GM18520 (cell line): ENCODE measurements around the gene AKAP6.
"Not testable (repeated sequence)": the region's sequence is repeated elsewhere in the genome, so short reads cannot be mapped to it uniquely, and the experiment has no call there.

ENCODE experiments used
- ATAC-seq: cut with Tn5 transposase; IDR thresholded peaks from one replicate; pipeline ENCODE4 v1.9.1; 2021; ENCODE audit not compliant: unreplicated experiment

AKAP6 gene

GRCh38 chr14:32728976-32729375 is 399.9 kb downstream of the AKAP6 start:
- ATAC-seq = no peak

GRCh38 chr14:32731249-32731648 is 402.2 kb downstream of the AKAP6 start:
- no peak for ATAC-seq

GRCh38 chr14:32733015-32733414 is 403.9 kb downstream of the AKAP6 start:
- no peak for ATAC-seq

GRCh38 chr14:32734261-32734660 is 405.2 kb downstream of the AKAP6 start:
- ATAC-seq = no peak

- no peak for ATAC-seq
These were observed 408.5 kb downstream of the AKAP6 start for GRCh38 chr14:32737621-32738020.

GRCh38 chr14:32738206-32738871 is 409.2 kb downstream of the AKAP6 start:
- ATAC-seq = no peak

GRCh38 chr14:32744811-32745445 is 415.8 kb downstream of the AKAP6 start:
- no peak for ATAC-seq

GRCh38 chr14:32754209-32754608 is 425.1 kb downstream of the AKAP6 start:
- no peak for ATAC-seq

GRCh38 chr14:32756173-32756572 is 427.1 kb downstream of the AKAP6 start:
- ATAC-seq = no peak

GRCh38 chr14:32756775-32757174 is 427.7 kb downstream of the AKAP6 start:
- ATAC-seq = no peak

GRCh38 chr14:32757568-32757967 is 428.5 kb downstream of the AKAP6 start:
- ATAC-seq = no peak

GRCh38 chr14:32761381-32761968 is 432.4 kb downstream of the AKAP6 start:
- ATAC-seq = no peak

- ATAC-seq = no peak
These were observed 433.8 kb downstream of the AKAP6 start for GRCh38 chr14:32762886-32763285.

- no peak for ATAC-seq
These were observed 434.6 kb downstream of the AKAP6 start for GRCh38 chr14:32763673-32764072.

- ATAC-seq = no peak
These were observed 435.0 kb downstream of the AKAP6 start for GRCh38 chr14:32764131-32764530.

- ATAC-seq = no peak
These were observed 441.3 kb downstream of the AKAP6 start for GRCh38 chr14:32770422-32770821.

GRCh38 chr14:32774214-32774613 is 445.1 kb downstream of the AKAP6 start:
- no peak for ATAC-seq

GRCh38 chr14:32779840-32780239 is 450.7 kb downstream of the AKAP6 start:
- ATAC-seq = no peak

GRCh38 chr14:32784405-32784804 is 455.3 kb downstream of the AKAP6 start:
- no peak for ATAC-seq

- ATAC-seq = no peak
These were observed 456.5 kb downstream of the AKAP6 start for GRCh38 chr14:32785585-32785984.

GRCh38 chr14:32786886-32787285 is 457.8 kb downstream of the AKAP6 start:
- no peak for ATAC-seq

- ATAC-seq = not testable (repeated sequence)
These were observed 463.9 kb downstream of the AKAP6 start for GRCh38 chr14:32793033-32793432.
